ENCODE results near the gene ZDHHC11. TPM values are rescaled to one million over a fixed set of nuclear protein-coding genes. Genes with fewer than 3 reads are reported as not detected.
"Not testable (repeated sequence)": the region's sequence is repeated elsewhere in the genome, so short reads cannot be mapped to it uniquely, and the experiment has no call there.

Gene ZDHHC11
- polyA plus RNA-seq, 1 donor (not counting 4 experiments of a cell fraction or from before 2014, with no cell fraction given): 0.33 TPM

DNA sequence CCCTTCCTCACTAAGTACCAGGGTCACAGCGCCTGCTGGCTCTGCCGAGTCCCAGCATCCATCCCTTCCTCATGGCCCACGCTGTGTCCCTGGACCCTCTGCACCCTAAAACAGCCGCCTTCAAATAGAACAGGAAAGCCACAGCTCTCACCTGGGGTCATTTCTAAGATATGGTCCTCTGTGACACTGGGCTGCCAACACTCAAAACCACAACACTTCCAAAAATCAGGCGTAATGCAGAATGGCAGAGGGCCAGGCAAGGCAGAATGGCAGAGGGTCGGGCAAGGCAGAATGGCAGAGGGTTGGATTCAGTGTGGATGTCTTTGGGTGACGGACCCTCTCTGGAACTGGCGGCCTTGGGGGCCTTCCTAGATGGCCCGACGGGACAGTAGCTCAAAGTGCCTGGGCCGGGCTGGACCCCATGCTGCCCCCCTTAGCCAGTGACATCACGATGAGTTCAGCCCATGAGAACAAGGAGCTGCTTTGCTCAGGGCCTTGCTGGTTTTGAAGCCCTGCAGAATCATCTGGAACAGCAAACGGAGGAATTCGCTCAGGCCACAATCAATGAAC, 101.6 kb downstream of the ZDHHC11 start:
- Histone ChIP-seq H4K20me1 (ENCODE audit: control insufficient read depth, extremely low read depth, insufficient read depth, low read length) (no peaks in the 10 kb centered on the region), H3K79me2 (ENCODE audit: control insufficient read depth, insufficient read depth, low read length) (no peaks in the 10 kb centered on the region), H3K9me1 (ENCODE audit: control insufficient read depth, extremely low read depth, insufficient read depth, low read length) (no peaks in the 10 kb centered on the region), H3K4me1 (ENCODE audit: control insufficient read depth, extremely low read depth, insufficient read depth, low read length) (no peaks in the 10 kb centered on the region), H3K4me2 (ENCODE audit: control insufficient read depth, extremely low read depth, insufficient read depth, low read depth, low read length) (no peak overlapping the region), H3K27me3 (ENCODE audit: control insufficient read depth, extremely low read depth, insufficient read depth, low read length) (no peaks in the 10 kb centered on the region), H3K36me3 (ENCODE audit: control insufficient read depth in 2 of 2, extremely low read depth in 1 of 2, insufficient read depth in 2 of 2, low read length in 2 of 2) (no peaks in the 10 kb centered on the region), H2AFZ (ENCODE audit: control insufficient read depth, low read length) (no peak overlapping the region), H3K9ac (ENCODE audit: control insufficient read depth, extremely low read depth, insufficient read depth, low read length) (no peak overlapping the region), H3K9me3 (ENCODE audit: control insufficient read depth, low read depth, low read length) (no peaks in the 10 kb centered on the region), H3K27ac (ENCODE audit: control insufficient read depth, insufficient read depth, low read length) (no peak overlapping the region), H3K4me3 (ENCODE audit: control insufficient read depth in 2 of 3, extremely low read depth in 1 of 3, insufficient read depth in 2 of 3, low read depth in 1 of 3, low read length in 3 of 3) (no peak overlapping the region)
- FAIRE-seq (no peak), DNase-seq (ENCODE audit: low read depth, low spot score) (no peak)
- TF ChIP-seq, protein P1, sequence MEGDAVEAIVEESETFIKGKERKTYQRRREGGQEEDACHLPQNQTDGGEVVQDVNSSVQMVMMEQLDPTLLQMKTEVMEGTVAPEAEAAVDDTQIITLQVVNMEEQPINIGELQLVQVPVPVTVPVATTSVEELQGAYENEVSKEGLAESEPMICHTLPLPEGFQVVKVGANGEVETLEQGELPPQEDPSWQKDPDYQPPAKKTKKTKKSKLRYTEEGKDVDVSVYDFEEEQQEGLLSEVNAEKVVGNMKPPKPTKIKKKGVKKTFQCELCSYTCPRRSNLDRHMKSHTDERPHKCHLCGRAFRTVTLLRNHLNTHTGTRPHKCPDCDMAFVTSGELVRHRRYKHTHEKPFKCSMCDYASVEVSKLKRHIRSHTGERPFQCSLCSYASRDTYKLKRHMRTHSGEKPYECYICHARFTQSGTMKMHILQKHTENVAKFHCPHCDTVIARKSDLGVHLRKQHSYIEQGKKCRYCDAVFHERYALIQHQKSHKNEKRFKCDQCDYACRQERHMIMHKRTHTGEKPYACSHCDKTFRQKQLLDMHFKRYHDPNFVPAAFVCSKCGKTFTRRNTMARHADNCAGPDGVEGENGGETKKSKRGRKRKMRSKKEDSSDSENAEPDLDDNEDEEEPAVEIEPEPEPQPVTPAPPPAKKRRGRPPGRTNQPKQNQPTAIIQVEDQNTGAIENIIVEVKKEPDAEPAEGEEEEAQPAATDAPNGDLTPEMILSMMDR (optimal IDR thresholded peaks at IDR 0.05 in 1 of 3, IDR thresholded peaks at IDR 0.05 in 1 of 3, conservative IDR thresholded peaks at IDR 0.05 in 1 of 3; ENCODE audit: extremely low read depth in 1 of 3, insufficient read depth in 2 of 3, low read length in 3 of 3): no peak
- TF ChIP-seq EZH2 (IDR thresholded peaks at IDR 0.05; ENCODE audit: low read length): no peak
- dilution Hi-C loops (cut with MboI; ENCODE audit: extremely low pct_ligation_motif_present, low sequenced_read_pairs): no loop called here

DNA sequence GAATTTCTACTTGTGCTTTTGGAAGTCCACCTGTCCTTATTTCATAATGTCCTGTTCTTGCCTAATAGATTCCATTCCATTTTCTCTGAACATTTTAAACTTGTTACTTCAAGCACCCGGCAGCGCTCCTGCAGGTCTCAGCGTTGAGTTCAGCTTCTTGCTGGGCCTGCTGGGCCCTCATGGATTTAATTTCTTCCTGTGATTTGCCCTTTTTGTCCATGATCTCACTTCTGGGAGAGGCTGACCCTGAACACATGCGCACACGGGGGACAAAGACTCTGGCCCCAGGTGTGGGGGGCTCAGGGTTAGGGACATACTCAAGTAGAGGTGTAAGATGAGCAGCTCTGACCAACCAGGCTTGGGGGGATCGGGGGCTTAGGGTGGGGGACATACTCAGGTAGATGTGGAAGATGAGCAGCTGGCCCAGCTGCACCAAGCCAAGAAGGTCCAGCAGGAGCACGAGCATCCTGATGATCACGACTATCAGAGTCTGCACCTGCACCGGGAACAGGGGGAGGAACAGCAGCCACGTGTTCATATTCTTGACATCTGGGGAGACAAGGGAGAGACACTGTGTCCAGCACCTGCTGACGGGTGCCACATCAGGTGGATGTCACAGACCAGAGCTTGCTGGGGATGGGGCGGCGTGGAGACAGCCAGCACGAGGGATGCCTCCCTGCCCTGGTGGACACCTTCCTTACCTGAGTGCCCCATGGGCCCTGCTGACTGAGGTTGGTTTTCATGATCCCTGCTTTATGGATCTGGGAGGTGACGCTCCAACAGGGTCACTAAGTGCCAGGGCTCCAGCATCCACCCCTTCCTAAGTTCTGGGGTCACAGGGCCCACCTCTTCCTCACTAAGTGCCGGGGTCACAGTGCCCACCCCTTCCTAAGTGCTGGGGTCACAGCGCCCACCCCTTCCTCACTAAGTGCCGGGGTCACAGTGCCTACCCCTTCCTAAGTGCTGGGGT, 102.5 kb downstream of the ZDHHC11 start:
- H3K27ac ChIP-seq (ENCODE audit: control insufficient read depth, insufficient read depth, low read length); H4K20me1 ChIP-seq (ENCODE audit: control insufficient read depth, extremely low read depth, insufficient read depth, low read length); H3K4me1 ChIP-seq (ENCODE audit: control insufficient read depth, extremely low read depth, insufficient read depth, low read length); FAIRE-seq; H3K27me3 ChIP-seq (ENCODE audit: control insufficient read depth, extremely low read depth, insufficient read depth, low read length); H3K9me3 ChIP-seq (ENCODE audit: control insufficient read depth, low read depth, low read length); H3K9ac ChIP-seq (ENCODE audit: control insufficient read depth, extremely low read depth, insufficient read depth, low read length); DNase-seq (ENCODE audit: low read depth, low spot score); H3K79me2 ChIP-seq (ENCODE audit: control insufficient read depth, insufficient read depth, low read length); H3K4me3 ChIP-seq (ENCODE audit: control insufficient read depth in 2 of 3, extremely low read depth in 1 of 3, insufficient read depth in 2 of 3, low read depth in 1 of 3, low read length in 3 of 3); H3K9me1 ChIP-seq (ENCODE audit: control insufficient read depth, extremely low read depth, insufficient read depth, low read length); H3K4me2 ChIP-seq (ENCODE audit: control insufficient read depth, extremely low read depth, insufficient read depth, low read depth, low read length); dilution Hi-C loops (cut with MboI; ENCODE audit: extremely low pct_ligation_motif_present, low sequenced_read_pairs); H2AFZ ChIP-seq (ENCODE audit: control insufficient read depth, low read length); H3K36me3 ChIP-seq (ENCODE audit: control insufficient read depth in 2 of 2, extremely low read depth in 1 of 2, insufficient read depth in 2 of 2, low read length in 2 of 2): not testable (repeated sequence)

- H3K9ac ChIP-seq (ENCODE audit: control insufficient read depth, extremely low read depth, insufficient read depth, low read length); H3K4me2 ChIP-seq (ENCODE audit: control insufficient read depth, extremely low read depth, insufficient read depth, low read depth, low read length); H3K9me3 ChIP-seq (ENCODE audit: control insufficient read depth, low read depth, low read length); H3K36me3 ChIP-seq (ENCODE audit: control insufficient read depth in 2 of 2, extremely low read depth in 1 of 2, insufficient read depth in 2 of 2, low read length in 2 of 2); H3K27me3 ChIP-seq (ENCODE audit: control insufficient read depth, extremely low read depth, insufficient read depth, low read length); H3K79me2 ChIP-seq (ENCODE audit: control insufficient read depth, insufficient read depth, low read length); H4K20me1 ChIP-seq (ENCODE audit: control insufficient read depth, extremely low read depth, insufficient read depth, low read length); H3K9me1 ChIP-seq (ENCODE audit: control insufficient read depth, extremely low read depth, insufficient read depth, low read length); H3K4me3 ChIP-seq (ENCODE audit: control insufficient read depth in 2 of 3, extremely low read depth in 1 of 3, insufficient read depth in 2 of 3, low read depth in 1 of 3, low read length in 3 of 3); H2AFZ ChIP-seq (ENCODE audit: control insufficient read depth, low read length); dilution Hi-C loops (cut with MboI; ENCODE audit: extremely low pct_ligation_motif_present, low sequenced_read_pairs); FAIRE-seq; H3K4me1 ChIP-seq (ENCODE audit: control insufficient read depth, extremely low read depth, insufficient read depth, low read length); H3K27ac ChIP-seq (ENCODE audit: control insufficient read depth, insufficient read depth, low read length); DNase-seq (ENCODE audit: low read depth, low spot score): not testable (repeated sequence)
These were observed 103.4 kb downstream of the ZDHHC11 start for GRCh38 chr5:747303-747844.

Measured in keratinocyte (primary cell).